Transverse colon (tissue), 4 donors: ENCODE results near the gene SPDL1.

Experiments
- EP300 ChIP-seq: sonication (generic); formaldehyde crosslinking; IDR thresholded peaks from one replicate; pipeline ENCODE4 v1.6.1; 2017; ENCODE audit warnings: antibody characterized with exemption, low read depth
- POLR2A ChIP-seq: fragments of 450-650 bp; IDR thresholded peaks from one replicate; pipeline ENCODE4 v1.6.1; 2016; ENCODE audit warnings: antibody characterized with exemption, mild to moderate bottlenecking, moderate library complexity
- POLR2AphosphoS5 ChIP-seq, 3 donors: sonication (generic); formaldehyde crosslinking; IDR thresholded peaks; one replicate each; pipeline ENCODE4 v1.6.1; 2016; ENCODE audit warnings: antibody characterized with exemption in 3 of 3
- TF ChIP-seq, protein P1 (sequence below), 5 experiments: fragments of 200-600 bp in 3 of 5; fragments of 450-650 bp in 2 of 5; sonication (generic) in 3 of 5; IDR thresholded peaks; 1 replicate in 2 of 5; 2 replicates in 3 of 5; pipeline ENCODE4 v1.5.1; 2016 to 2017; ENCODE audit warnings: antibody characterized with exemption in 5 of 5, inconsistent platforms in 3 of 5, mild to moderate bottlenecking in 2 of 5, moderate library complexity in 1 of 5

GRCh38 chr5:169647566-169647965, 64.0 kb downstream of the SPDL1 start:
- TF ChIP-seq, protein P1, sequence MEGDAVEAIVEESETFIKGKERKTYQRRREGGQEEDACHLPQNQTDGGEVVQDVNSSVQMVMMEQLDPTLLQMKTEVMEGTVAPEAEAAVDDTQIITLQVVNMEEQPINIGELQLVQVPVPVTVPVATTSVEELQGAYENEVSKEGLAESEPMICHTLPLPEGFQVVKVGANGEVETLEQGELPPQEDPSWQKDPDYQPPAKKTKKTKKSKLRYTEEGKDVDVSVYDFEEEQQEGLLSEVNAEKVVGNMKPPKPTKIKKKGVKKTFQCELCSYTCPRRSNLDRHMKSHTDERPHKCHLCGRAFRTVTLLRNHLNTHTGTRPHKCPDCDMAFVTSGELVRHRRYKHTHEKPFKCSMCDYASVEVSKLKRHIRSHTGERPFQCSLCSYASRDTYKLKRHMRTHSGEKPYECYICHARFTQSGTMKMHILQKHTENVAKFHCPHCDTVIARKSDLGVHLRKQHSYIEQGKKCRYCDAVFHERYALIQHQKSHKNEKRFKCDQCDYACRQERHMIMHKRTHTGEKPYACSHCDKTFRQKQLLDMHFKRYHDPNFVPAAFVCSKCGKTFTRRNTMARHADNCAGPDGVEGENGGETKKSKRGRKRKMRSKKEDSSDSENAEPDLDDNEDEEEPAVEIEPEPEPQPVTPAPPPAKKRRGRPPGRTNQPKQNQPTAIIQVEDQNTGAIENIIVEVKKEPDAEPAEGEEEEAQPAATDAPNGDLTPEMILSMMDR (IDR thresholded peaks at IDR 0.05): no peak
- TF ChIP-seq POLR2A: no peak
- TF ChIP-seq EP300: no peak
- TF ChIP-seq POLR2AphosphoS5 (IDR thresholded peaks at IDR 0.05): no peak
